HG03064 (cell line): ENCODE results near the gene IGFBP7.

ENCODE experiments used
- ATAC-seq: cut with Tn5 transposase; IDR thresholded peaks from one replicate; pipeline ENCODE4 v1.9.1; 2021; ENCODE audit warnings: low read depth; ENCODE audit not compliant: unreplicated experiment

Gene IGFBP7

GRCh38 chr4:57131849-57132742 lies 21.9 kb upstream of the IGFBP7 start:
- ATAC-seq: no peak

- ATAC-seq: no peak
Measured at GRCh38 chr4:57129477-57129876, 19.3 kb upstream of the IGFBP7 start.

- ATAC-seq: no peak
Measured at GRCh38 chr4:57127361-57127760, 17.2 kb upstream of the IGFBP7 start.

- ATAC-seq: no peak
Measured at GRCh38 chr4:57125996-57126395, 15.8 kb upstream of the IGFBP7 start.

GRCh38 chr4:57124145-57124544 lies 14.0 kb upstream of the IGFBP7 start:
- ATAC-seq: no peak

GRCh38 chr4:57122959-57123358 lies 12.8 kb upstream of the IGFBP7 start:
- ATAC-seq: no peak

- no peak for ATAC-seq
Measured at GRCh38 chr4:57119054-57119651, 9.0 kb upstream of the IGFBP7 start.

- no peak for ATAC-seq
Measured at GRCh38 chr4:57117491-57117890, 7.3 kb upstream of the IGFBP7 start.

GRCh38 chr4:57116245-57116644 lies 6.1 kb upstream of the IGFBP7 start:
- no peak for ATAC-seq

GRCh38 chr4:57114973-57115372 lies 4.8 kb upstream of the IGFBP7 start:
- no peak for ATAC-seq

- no peak for ATAC-seq
Measured at GRCh38 chr4:57113870-57114269, 3.7 kb upstream of the IGFBP7 start.

GRCh38 chr4:57110640-57111511 lies 691 bp upstream of the IGFBP7 start:
- no peak for ATAC-seq

- no peak for ATAC-seq
Measured at GRCh38 chr4:57109411-57109846, 756 bp downstream of the IGFBP7 start.

- ATAC-seq: no peak
Measured at GRCh38 chr4:57106181-57106580, 4.0 kb downstream of the IGFBP7 start.

GRCh38 chr4:57104706-57105560 lies 5.3 kb downstream of the IGFBP7 start:
- ATAC-seq: no peak

GRCh38 chr4:57103051-57103450 lies 7.1 kb downstream of the IGFBP7 start:
- ATAC-seq: no peak

GRCh38 chr4:57102050-57102624 lies 8.0 kb downstream of the IGFBP7 start:
- ATAC-seq: no peak

- no peak for ATAC-seq
Measured at GRCh38 chr4:57100979-57101651, 9.1 kb downstream of the IGFBP7 start.

GRCh38 chr4:57099363-57099762 lies 10.8 kb downstream of the IGFBP7 start:
- ATAC-seq: no peak
